GM18505 (cell line): ENCODE data around the gene FRMPD3.
A peak's percentile ranks its signal among the peaks of the same experiment; 100 is the strongest.
"Not testable (repeated sequence)": the region's sequence is repeated elsewhere in the genome, so short reads cannot be mapped to it uniquely, and the experiment has no call there.

Experiments
- ATAC-seq: cut with Tn5 transposase; IDR thresholded peaks from one replicate; pipeline ENCODE4 v1.9.1; 2021; ENCODE audit not compliant: unreplicated experiment
- POLR2A ChIP-seq: IDR thresholded peaks from 4 replicates; pipeline ENCODE4 v1.6.1; 2011; ENCODE audit warnings: borderline replicate concordance; ENCODE audit not compliant: insufficient read depth, insufficient read length; ENCODE audit errors: extremely low read depth

The FRMPD3 gene

GRCh38 chrX:107452581-107452980 lies 3.1 kb downstream of the FRMPD3 start:
- no peak for ATAC-seq
- no peak for TF ChIP-seq POLR2A

GRCh38 chrX:107454302-107454701 lies 4.8 kb downstream of the FRMPD3 start:
- ATAC-seq = peak; percentile 93
- no peak for TF ChIP-seq POLR2A

DNA sequence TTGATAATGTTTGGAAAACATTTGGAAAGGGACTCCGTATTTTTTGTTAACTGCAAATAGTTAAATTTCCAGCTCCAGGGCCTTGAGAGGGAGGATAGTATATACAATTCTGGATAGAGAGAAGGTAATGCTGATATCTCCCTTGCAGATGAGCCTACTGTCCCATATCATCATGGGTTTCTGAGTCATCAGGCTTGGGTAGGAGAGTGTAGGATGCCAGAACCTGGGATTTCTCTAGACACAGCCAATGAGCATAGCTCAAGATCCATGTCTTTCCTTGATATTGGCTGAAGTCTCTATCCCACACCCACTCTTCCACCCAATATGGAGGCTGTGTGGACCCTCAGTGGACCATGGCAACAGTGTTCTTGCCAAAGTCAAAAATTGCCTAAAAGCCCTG lies 7.8 kb downstream of the FRMPD3 start:
- TF ChIP-seq POLR2A = no peak
- ATAC-seq = no peak

GRCh38 chrX:107465932-107466620 lies 16.6 kb downstream of the FRMPD3 start:
- ATAC-seq = peak; percentile 95
- no peak for TF ChIP-seq POLR2A

GRCh38 chrX:107467271-107467670 lies 17.8 kb downstream of the FRMPD3 start:
- no peak for ATAC-seq
- no peak for TF ChIP-seq POLR2A

DNA sequence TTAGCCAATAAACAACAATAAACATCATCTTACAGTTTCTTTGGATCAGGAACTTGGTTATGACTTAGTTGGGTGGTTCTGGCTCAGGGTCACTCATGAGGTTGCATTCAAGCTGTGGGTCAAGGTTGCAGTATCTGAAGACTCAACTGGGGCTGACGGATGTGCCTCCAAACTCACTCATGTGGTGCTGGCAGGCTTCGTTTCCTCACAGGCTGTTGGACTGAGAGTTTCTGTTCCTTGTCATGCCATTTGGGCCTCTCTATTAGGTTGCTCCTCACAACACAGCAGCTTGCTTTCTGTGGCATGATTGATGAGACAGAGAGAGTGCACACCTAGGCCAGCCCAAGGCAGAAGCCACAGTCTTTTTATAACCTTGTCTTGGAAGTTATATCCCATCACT lies 20.7 kb downstream of the FRMPD3 start:
- ATAC-seq = no peak
- TF ChIP-seq POLR2A = no peak

GRCh38 chrX:107470971-107471370 lies 21.5 kb downstream of the FRMPD3 start:
- no peak for TF ChIP-seq POLR2A
- no peak for ATAC-seq

GRCh38 chrX:107471420-107471819 lies 22.0 kb downstream of the FRMPD3 start:
- not testable (repeated sequence) for ATAC-seq

- no peak for TF ChIP-seq POLR2A
- no peak for ATAC-seq
Measured at GRCh38 chrX:107477406-107477805, 28.0 kb downstream of the FRMPD3 start.

- TF ChIP-seq POLR2A = no peak
- no peak for ATAC-seq
Measured at GRCh38 chrX:107480272-107480671, 30.8 kb downstream of the FRMPD3 start.

DNA sequence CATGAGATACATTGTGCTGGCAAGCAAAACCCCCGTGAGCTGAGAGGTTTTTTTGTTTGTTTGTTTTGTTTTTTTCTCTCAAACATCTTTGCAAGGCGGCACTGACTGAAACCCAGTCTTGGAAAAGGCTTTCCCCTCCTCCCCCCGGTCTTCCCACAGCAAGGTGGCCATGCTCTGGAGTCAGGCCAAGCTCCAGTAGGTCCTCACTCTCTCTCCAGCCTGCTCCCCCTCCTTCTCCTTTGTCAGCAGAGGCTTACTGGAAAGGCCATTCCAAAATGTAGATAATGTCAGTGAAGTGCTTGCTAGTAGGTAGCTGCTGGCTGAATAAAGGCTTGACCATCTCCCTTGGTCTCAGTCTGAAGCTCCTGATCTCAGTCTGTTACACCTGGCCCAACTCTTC lies 32.6 kb downstream of the FRMPD3 start:
- no peak for ATAC-seq
- TF ChIP-seq POLR2A = no peak

DNA sequence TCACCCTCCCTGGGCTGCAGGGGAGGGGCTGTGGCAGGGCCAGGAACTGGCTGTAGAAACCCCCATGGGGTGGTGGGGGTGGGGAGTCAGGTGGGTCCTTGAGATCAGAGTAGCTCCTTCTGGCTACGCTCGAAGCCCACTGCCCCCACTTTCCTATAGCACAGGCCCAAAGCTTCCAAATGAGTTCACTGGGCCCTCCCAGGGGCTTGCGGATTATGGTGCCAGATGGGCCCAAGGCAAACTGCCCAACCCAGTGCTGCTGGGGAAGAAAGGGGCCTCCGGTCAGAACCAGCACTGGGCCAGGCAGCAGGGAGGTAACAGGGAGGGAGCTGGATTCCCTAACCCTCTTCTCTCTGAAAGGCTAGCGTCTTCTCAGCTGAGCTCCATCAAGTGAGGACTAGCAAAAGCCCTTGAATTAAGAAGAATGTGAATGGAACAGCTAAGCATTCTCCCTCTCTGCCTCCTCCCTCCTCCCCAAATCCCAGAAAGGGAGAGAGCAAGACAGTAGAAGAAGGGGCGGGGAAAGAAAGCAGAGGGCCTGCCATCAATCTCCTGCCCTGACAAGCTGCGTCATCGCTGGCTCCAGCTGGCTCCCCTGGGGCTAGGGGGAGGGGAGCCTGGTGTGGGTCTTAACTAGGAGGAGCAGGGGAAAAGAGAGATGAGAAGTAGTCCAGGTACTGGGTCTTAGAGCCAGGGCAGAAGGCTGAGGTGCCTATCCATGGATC lies 34.7 kb downstream of the FRMPD3 start:
- TF ChIP-seq POLR2A = no peak
- no peak for ATAC-seq

GRCh38 chrX:107485013-107485412 lies 35.6 kb downstream of the FRMPD3 start:
- no peak for TF ChIP-seq POLR2A

DNA sequence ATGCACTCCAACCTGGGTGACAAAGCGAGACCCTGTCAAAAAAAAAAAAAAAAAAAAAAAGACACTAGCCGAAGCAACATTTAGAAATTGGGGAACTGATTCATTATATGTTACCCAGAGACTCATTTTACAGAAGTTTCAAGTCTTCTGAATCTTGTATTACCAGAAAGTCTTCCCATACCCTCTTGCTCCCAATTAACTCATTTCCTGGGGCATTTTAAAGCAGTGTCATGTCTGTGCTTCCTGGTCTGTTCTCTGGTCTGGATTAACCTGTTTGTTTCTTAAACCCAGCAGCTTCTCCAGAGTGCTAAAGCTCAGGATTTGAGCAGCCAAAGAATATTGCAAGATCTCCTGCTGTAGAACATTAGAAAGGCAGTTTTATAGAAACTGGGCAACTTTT lies 43.7 kb downstream of the FRMPD3 start:
- no peak for ATAC-seq
- TF ChIP-seq POLR2A = no peak

More at GRCh38 chrX:107485013-107485412, 35.6 kb downstream of the FRMPD3 start:
- ATAC-seq = no peak
